GM18498 (cell line): Measurements from ENCODE around the gene PARP6.

Experiments used
- ATAC-seq: cut with Tn5 transposase; IDR thresholded peaks from one replicate; pipeline ENCODE4 v1.9.1; 2021; ENCODE audit warnings: mild to moderate bottlenecking, moderate library complexity; ENCODE audit not compliant: unreplicated experiment

The PARP6 gene

GRCh38 chr15:72231833-72232478, 40.4 kb downstream of the PARP6 start:
- ATAC-seq = no peak

DNA sequence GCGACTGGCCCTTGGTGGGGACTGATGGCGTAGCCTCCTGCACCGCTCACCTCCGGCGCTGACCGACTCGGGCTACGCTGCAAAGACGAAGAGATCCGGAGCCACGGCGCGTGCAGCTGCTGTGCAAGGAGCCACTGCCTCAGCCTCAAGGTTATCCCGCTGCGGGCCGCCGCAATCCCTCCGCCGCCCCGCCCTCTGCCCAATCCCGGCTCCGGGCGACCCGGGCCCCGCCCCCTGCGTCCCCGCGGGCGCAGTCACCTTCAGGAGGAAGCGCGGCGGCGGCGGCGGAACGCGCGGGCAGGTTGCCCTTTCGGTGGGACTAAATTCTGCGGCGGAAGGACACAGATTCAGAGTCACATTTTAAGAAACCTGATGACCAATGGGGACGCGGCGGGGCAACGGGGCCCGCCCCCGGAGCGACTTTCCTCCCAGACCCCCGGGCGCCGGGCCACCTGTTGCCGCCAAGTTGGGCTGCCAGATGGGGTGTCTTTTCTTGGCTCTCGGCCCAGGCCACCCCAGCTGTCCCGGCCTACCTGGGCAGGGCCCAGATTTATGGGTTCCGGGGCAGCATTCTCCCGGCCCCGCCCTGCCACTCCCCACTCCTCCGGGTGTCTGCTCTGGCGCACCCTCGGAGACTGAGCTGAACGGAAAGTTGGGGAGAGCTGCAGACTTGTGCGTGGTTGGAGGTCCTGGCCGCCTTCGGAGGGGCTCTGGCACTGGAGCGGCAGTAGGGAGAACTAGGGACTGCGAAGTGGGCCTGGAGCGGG, 41.1 kb downstream of the PARP6 start, which contains the start of gene PKM:
Gene PKM, minus strand, starts transcription at position 125 of the 767 bp plus-strand sequence. CDS start 12,093 bp downstream, outside the sequence.
- ATAC-seq = peak; percentile 59

- ATAC-seq = no peak
Measured at GRCh38 chr15:72230197-72231065, 41.9 kb downstream of the PARP6 start.

DNA sequence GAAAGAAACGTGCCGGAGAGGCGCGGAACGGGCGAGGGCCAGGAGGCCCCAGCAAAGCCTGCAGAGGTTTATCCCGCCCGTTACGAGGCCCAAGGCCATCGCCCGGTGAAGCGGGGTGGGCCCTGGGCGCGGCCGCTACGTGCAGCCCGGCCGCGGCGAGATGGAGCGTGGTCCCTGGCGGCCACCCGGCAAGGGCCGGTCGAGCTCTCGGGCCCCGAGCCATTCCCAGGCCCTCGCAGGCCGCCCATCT, 42.5 kb downstream of the PARP6 start:
- ATAC-seq = no peak

DNA sequence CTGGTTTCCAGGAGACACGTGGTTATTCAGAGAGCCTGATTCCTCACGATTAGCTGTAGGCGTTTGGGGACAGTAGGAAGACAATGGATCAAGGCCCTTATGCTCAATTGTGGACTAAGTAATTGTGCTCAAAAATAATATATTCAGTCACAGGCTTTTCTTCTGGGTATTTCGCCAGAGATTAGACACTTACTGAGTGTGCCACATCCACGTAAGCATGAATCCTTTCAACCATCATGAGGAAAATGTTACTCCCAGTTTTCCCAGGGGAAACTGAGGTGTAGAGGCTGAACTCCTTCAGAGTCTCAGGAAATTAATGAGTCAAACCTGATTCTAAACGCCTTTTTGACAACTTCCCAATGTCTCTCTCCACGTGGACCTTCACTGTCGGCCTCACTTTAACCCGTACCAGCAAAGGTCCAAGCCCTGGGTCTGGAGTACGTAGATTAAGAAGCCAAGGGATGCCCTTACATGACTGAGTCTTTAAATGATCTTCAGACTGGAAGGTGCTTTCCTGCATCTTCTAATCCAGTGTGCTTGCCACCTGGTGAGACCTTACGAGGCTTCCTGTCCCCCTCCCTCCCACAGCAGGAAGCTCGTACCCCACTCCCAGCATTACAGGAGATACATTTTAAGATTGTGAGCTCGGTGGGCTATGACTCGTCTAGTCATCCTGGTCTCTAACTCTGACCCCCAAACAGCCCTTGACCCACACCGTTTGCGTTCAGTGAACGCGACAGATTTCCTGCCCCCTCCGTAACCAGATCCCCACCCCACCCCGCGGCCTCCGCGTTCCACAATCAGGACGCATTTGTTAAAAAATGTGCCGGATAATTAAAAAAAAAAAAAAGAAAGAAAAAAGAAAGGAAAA, 43.0 kb downstream of the PARP6 start:
- no peak for ATAC-seq

- ATAC-seq = no peak
Measured at GRCh38 chr15:72227720-72228119, 44.6 kb downstream of the PARP6 start.

DNA sequence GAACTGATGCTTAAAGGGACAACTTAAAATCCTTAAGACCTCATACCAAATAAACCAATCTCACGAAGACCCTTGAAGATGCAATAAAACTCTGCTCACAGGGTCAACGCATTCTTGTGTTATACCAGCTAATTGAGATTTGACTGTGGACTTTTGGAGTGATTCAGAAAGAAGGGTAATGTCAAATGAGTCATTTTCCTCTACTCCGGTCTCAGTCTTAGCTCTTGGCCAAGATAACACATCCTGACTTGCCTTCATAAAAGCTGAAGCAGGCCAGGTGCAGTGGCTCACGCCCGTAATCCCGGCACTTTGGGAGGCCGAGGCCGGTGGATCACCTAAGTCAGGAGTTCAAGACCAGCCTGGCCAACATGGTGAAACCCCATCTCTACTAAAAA, 45.2 kb downstream of the PARP6 start:
- no peak for ATAC-seq

GRCh38 chr15:72223278-72223677, 49.1 kb downstream of the PARP6 start:
- ATAC-seq = no peak

GRCh38 chr15:72222393-72222792, 50.0 kb downstream of the PARP6 start:
- ATAC-seq = no peak

DNA sequence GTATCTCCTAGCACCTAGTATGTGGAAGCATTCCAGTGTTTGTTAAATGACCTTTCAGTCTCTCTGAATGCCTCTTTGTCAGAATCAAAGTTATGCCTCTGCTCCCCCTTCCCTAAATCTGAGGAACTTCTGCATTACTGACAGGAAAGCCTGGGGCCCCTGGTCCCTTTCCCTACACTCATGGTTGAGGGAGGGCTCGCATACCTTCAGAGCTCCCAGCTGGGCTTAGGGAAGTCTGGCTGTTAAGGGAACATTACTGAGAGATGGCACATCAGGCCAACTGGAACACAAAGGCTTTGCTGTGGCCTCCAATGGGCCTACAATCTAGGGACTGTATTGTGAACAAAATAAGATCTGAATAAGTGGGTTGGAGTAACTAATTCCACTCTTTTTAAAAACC, 51.7 kb downstream of the PARP6 start:
- no peak for ATAC-seq

GRCh38 chr15:72217216-72217615, 55.1 kb downstream of the PARP6 start:
- no peak for ATAC-seq

DNA sequence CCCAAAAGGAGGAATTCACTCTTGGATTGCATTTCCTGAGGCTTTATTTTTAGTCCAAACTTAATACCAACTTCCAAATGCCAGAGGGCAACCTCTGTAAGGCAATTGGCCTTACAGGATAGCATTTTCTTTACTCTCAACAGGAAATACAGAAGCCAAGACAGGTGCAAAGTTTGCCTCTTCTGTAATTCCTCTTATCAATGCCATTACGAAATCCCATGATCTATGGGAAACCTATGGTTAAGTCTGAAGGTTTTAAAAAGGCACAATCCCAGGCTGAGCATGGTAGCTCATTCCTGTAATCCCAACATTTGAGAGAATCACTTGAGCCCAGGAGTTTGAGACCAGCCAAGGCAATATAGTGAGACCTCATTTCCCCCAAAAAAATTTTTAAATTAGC, 56.3 kb downstream of the PARP6 start:
- no peak for ATAC-seq

DNA sequence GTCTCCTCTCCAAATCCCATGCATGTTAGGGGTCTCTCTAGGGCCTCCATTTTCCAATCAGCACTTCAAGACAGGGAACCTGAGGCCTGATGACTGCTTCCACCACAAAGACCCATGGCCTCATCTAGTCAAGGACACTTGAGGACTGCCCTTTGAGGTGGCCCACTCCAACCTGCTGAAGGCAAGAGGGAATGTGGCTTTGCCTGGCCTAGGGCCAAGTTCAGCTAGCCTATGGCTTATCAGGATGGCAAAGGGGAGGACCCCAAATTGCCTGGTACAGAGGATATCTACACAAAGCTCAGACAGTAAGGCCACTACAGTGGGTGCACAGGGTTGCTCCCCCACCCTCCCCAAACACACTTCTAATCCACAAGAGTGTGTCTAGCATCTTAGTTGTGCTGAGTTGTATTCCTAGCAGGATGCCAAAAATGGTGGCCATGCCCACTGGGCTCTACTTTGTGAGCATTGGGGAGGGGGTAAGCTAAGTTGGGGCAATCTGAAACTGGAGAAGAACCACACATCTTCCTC, 64.7 kb downstream of the PARP6 start:
- no peak for ATAC-seq

DNA sequence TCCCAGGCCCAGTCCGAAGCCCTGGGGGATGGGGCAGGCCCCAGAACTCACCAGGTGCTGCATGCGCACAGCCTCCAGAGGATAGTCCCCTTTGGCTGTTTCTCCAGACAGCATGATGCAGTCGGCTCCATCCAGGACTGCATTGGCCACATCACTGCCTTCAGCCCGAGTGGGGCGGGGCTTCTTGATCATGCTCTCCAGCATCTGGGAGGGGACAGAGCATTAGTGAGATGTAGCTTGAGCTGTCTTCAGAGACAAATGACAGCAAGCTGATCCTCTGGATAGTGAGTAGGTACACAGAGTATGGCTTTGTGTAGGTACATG, 65.7 kb downstream of the PARP6 start:
- ATAC-seq = no peak

DNA sequence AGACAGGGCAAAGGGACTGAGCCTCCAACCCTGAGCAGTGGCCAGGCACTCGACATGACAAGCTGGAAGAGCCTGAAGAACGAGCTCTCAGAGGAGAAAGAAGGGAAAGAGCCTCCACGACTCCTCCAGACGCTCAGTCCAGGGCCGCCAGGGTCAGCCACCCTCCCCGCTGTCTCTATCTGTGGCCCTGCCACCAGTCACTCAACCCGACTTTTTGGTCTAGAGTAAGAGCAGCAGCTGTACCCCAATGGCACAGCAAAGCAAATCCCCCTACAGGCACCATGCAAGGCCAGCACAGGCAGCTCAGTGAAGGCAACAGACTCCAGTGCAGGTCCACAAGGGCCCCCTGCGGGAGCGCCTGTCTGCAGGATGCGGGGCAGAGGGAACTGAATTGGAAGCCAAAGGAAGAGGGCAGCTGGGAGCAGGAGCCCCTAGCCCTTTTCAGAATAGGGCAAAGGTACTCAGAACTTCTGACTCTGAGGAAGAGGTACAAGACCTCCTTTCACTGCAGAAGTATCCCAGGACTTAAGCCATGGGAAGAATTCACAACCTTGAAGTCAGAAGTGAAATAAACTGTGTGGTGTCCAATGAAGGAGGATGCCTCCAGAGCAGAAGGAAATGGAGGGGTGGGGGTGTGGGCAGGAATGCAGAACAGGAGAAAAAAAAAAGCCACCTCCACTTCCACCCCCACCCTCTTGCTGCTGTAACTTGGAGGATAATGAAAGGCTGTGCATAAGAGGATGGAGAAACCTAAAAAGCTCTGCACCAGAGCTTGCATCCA, 66.3 kb downstream of the PARP6 start:
- no peak for ATAC-seq

GRCh38 chr15:72205273-72205672, 67.1 kb downstream of the PARP6 start:
- ATAC-seq = no peak

- no peak for ATAC-seq
Measured at GRCh38 chr15:72203507-72203837, 68.9 kb downstream of the PARP6 start.

DNA sequence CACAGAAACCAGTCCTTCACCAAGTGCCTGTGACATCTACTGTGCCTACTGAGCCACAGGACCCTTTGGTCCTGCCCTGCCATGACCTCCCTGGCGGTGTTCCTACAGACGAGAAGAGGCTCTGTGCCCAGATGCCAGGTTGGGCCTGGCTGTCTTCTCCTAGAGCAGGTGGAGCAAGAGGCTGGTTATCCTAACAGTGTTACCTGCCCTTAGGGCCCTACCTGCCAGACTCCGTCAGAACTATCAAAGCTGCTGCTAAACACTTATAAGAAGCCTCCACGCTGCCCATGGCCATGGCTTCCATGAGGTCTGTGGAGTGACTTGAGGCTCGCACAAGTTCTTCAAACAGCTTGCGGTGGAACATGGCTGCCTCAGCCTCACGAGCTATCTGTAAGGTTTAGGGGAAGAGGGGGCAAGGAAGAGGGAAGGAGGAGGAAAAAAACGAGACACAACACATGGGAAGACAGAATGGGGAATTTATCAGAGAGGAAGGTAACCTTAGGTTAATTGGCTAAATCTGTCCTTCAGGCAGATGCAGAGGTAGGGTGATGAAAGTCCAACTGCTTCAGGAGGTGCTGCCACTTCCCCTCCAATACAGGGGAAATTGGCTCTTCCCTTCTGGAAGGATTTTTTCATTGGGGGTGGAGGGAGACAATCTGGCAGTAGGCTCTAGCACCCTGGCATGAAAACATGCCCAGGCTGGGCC, 69.4 kb downstream of the PARP6 start:
- ATAC-seq = no peak

GRCh38 chr15:72202302-72202701, 70.1 kb downstream of the PARP6 start:
- no peak for ATAC-seq
